Endothelial cell of umbilical vein (primary cell): Measurements from ENCODE around the gene ZNF598. TPM values are rescaled to one million over a fixed set of nuclear protein-coding genes. Genes with fewer than 3 reads are reported as not detected.

Experiments
- BruUV-seq: library from RNA; stranded (reverse); fragments of 400-500 nt; replicated peaks from 2 replicates; lab custom pipeline; 2021; lab: Mats Ljungman, UMichigan
- CTCF ChIA-PET: fragments of 300-600, 350-600 bp; sonication (Branson Sonifier 250); formaldehyde crosslinking; loops from one replicate; lab custom pipeline; 2021; ENCODE audit warnings: antibody characterized with exemption, inconsistent platforms; lab: Charles Lee
- POLR2A ChIA-PET: fragments of 300-600, 350-600 bp; sonication (Branson Sonifier 250); formaldehyde crosslinking; loops from one replicate; lab custom pipeline; 2021; ENCODE audit warnings: antibody characterized with exemption, inconsistent platforms; lab: Charles Lee
- DNase-seq: peaks from one replicate; pipeline ENCODE4 v3.0.0-alpha.2; 2011; ENCODE audit warnings: low read depth, low spot score
- FAIRE-seq: peaks from 2 replicates; lab custom pipeline; 2011; peaks lifted over from hg19 to GRCh38; lab: Jason Lieb, UNC
- H2AFZ ChIP-seq: 2 replicates; pipeline ENCODE4 v1.6.0; 2012; ENCODE audit warnings: low read depth, low read length, control low read depth, inconsistent platforms
- H3K27ac ChIP-seq: 2 replicates; pipeline ENCODE4 v1.5.1; 2011; ENCODE audit warnings: low read depth, mild to moderate bottlenecking, control low read depth, low read length, moderate library complexity; ENCODE audit not compliant: insufficient read depth
- H3K27me3 ChIP-seq, 2 experiments: 2 replicates each; pipeline versions ENCODE4 v1.6.0 to v1.6.1; 2011; ENCODE audit warnings: low read length in 2 of 2, mixed read lengths in 1 of 2; ENCODE audit not compliant: control insufficient read depth in 2 of 2, insufficient read depth in 2 of 2
- H3K36me3 ChIP-seq, 2 experiments: 2 replicates in 1 of 2; 3 replicates in 1 of 2; pipeline ENCODE4 v1.5.1; 2011; ENCODE audit warnings: low read length in 2 of 2, mild to moderate bottlenecking in 1 of 2, moderate library complexity in 1 of 2; ENCODE audit not compliant: control insufficient read depth in 2 of 2, insufficient read depth in 2 of 2; ENCODE audit errors: extremely low read depth in 1 of 2
- H3K4me1 ChIP-seq: 3 replicates; pipeline ENCODE4 v1.5.1; 2011; ENCODE audit warnings: mild to moderate bottlenecking, low read length; ENCODE audit not compliant: control insufficient read depth, insufficient read depth; ENCODE audit errors: extremely low read depth
- H3K4me2 ChIP-seq: 2 replicates; pipeline ENCODE4 v1.6.1; 2011; ENCODE audit warnings: low read length, control low read depth, mixed read lengths; ENCODE audit not compliant: insufficient read depth
- H3K4me3 ChIP-seq, 3 experiments: fragments of 200-600 bp in 1 of 3; sonication (generic), shearing (Covaris generic) in 1 of 3; replicated peaks in 1 of 3; 2 replicates each; pipeline ENCODE4 v1.5.1; 2011 to 2016; ENCODE audit warnings: control low read depth in 3 of 3, low read length in 3 of 3, mild to moderate bottlenecking in 2 of 3, inconsistent platforms in 1 of 3, low read depth in 1 of 3, moderate library complexity in 1 of 3; ENCODE audit not compliant: insufficient read depth in 1 of 3
- H3K79me2 ChIP-seq: 2 replicates; pipeline ENCODE4 v1.6.0; 2012; ENCODE audit warnings: low read length, inconsistent platforms; ENCODE audit not compliant: control insufficient read depth, insufficient read depth
- H3K9ac ChIP-seq: replicated peaks from 2 replicates; pipeline ENCODE3; 2011; ENCODE audit warnings: low read length, control low read depth; ENCODE audit not compliant: insufficient read depth; ENCODE audit errors: extremely low read depth
- H3K9me1 ChIP-seq: replicated peaks from 3 replicates; pipeline ENCODE4 v1.6.0; 2011; ENCODE audit warnings: mild to moderate bottlenecking, low read length; ENCODE audit not compliant: control insufficient read depth, insufficient read depth; ENCODE audit errors: extremely low read depth
- H3K9me3 ChIP-seq: replicated peaks from 2 replicates; pipeline ENCODE4 v1.5.1; 2012; ENCODE audit warnings: low read length, inconsistent platforms; ENCODE audit not compliant: control insufficient read depth, insufficient read depth
- H4K20me1 ChIP-seq: replicated peaks from 2 replicates; pipeline ENCODE3; 2011; ENCODE audit warnings: mild to moderate bottlenecking, low read length; ENCODE audit not compliant: control insufficient read depth, insufficient read depth; ENCODE audit errors: extremely low read depth
- CTCF ChIP-seq, 2 donors: IDR thresholded peaks; 1 replicate in 1 of 2; 2 replicates in 1 of 2; pipeline ENCODE4 v1.5.1; 2011; ENCODE audit warnings: low read length in 2 of 2, mild to moderate bottlenecking in 2 of 2, moderate library complexity in 2 of 2, control low read depth in 1 of 2, inconsistent platforms in 1 of 2, low read depth in 1 of 2; ENCODE audit not compliant: insufficient read depth in 1 of 2; ENCODE audit errors: extremely low read depth in 1 of 2
- EZH2 ChIP-seq: IDR thresholded peaks from 2 replicates; pipeline ENCODE4 v1.6.1; 2012; ENCODE audit warnings: borderline replicate concordance, low read depth, mild to moderate bottlenecking, moderate library complexity, low read length, inconsistent platforms; ENCODE audit not compliant: severe bottlenecking
- FOS ChIP-seq: IDR thresholded peaks from 2 replicates; pipeline ENCODE4 v1.6.1; 2011; ENCODE audit warnings: mild to moderate bottlenecking, low read length, moderate library complexity, borderline replicate concordance; ENCODE audit not compliant: insufficient read depth
- GATA2 ChIP-seq: IDR thresholded peaks from 2 replicates; pipeline ENCODE4 v1.7.0; 2011; ENCODE audit warnings: low read depth, mild to moderate bottlenecking, moderate library complexity, mixed read lengths, low read length; ENCODE audit not compliant: insufficient read length, insufficient read depth
- JUN ChIP-seq: IDR thresholded peaks from 2 replicates; pipeline ENCODE4 v1.6.1; 2011; ENCODE audit warnings: borderline replicate concordance, low read depth; ENCODE audit not compliant: insufficient read length, insufficient read depth
- MAX ChIP-seq: IDR thresholded peaks from 2 replicates; pipeline ENCODE4 v1.6.1; 2011; ENCODE audit not compliant: insufficient read depth, insufficient read length
- MYC ChIP-seq: IDR thresholded peaks from one replicate; pipeline ENCODE4 v1.6.1; 2011; ENCODE audit warnings: mild to moderate bottlenecking, low read depth, low read length
- POLR2A ChIP-seq: IDR thresholded peaks from 2 replicates; pipeline ENCODE4 v1.6.1; 2012; ENCODE audit warnings: low read depth, mild to moderate bottlenecking, control low read depth, low read length
- POLR2AphosphoS5 ChIP-seq: IDR thresholded peaks from 2 replicates; pipeline ENCODE4 v1.6.1; 2012; ENCODE audit warnings: low read depth, mild to moderate bottlenecking, control low read depth, low read length, moderate library complexity; ENCODE audit not compliant: insufficient read depth
- dilution Hi-C: fragments of 300-500 bp; cut with MboI; formaldehyde crosslinking; loops from one replicate; pipeline ENCODE4 v1.15.0; 2019; ENCODE audit warnings: low sequenced_read_pairs; ENCODE audit not compliant: extremely low pct_ligation_motif_present
- intact Hi-C: fragments of 100-400 bp; cut with micrococcal nuclease; formaldehyde crosslinking; loops from one replicate; pipeline ENCODE4 v1.10.0; 2022
- polyA plus RNA-seq, 4 experiments: library from polyadenylated mRNA; depleted of rRNA in 3 of 4; stranded (reverse) in 3 of 4; unstranded in 1 of 4; fragments of >200 nt; gene quantifications; 2 replicates each; pipeline versions ENCODE4 v1.2.1 to v1.2.3, GENCODE V29; 2011 to 2012; ENCODE audit warnings: missing spikeins in 1 of 4
- total RNA-seq: library from RNA; stranded (reverse); gene quantifications from 2 replicates; pipeline ENCODE4 v1.2.3, GENCODE V29; 2021

The ZNF598 gene
- total and polyA plus RNA-seq, 2 donors (not counting 3 experiments of a cell fraction or from before 2014, with no cell fraction given), result 43.3 to 67.0 TPM

GRCh38 chr16:2044541-2044940 is 34.9 kb upstream of the ZNF598 start:
- dilution Hi-C loops, result loop anchor here (25.0 kb wide), 1 partner anchor 118 kb away; the partner anchor contains the start of gene TRAF7
- TF ChIP-seq POLR2AphosphoS5, result no peak
- no peak for TF ChIP-seq MYC
- TF ChIP-seq JUN, result no peak
- no peak for TF ChIP-seq GATA2
- TF ChIP-seq POLR2A, result no peak
- TF ChIP-seq EZH2, result no peak
- no peak for TF ChIP-seq FOS
- TF ChIP-seq MAX, result no peak
- no peak for TF ChIP-seq CTCF (IDR thresholded peaks at IDR 0.05; ENCODE audit: extremely low read depth in 1 of 2, insufficient read depth in 1 of 2, low read depth in 1 of 2, low read length in 2 of 2)
- Histone ChIP-seq H3K27ac (peak overlapping the region; percentile 30), H3K79me2 (peaks cover 10% of the 10 kb centered on the region), H2AFZ (peak overlapping the region; percentile 48), H3K27me3 (no peaks in the 10 kb centered on the region), H3K9ac (no peak overlapping the region), H3K4me3 (no peak overlapping the region), H3K4me2 (no peak overlapping the region), H3K9me3 (no peaks in the 10 kb centered on the region), H3K9me1 (no peaks in the 10 kb centered on the region), H3K36me3 (no peaks in the 10 kb centered on the region), H3K4me1 (peaks cover 35% of the 10 kb centered on the region), H4K20me1 (no peaks in the 10 kb centered on the region)
- ChIA-PET POLR2A (interaction anchor here (1.4 to 2.4 kb wide), 2 partner anchors 46 to 110 kb away, joined by 3 to 8 read pairs; partner anchors contain the start of gene TRAF7), CTCF (interaction anchor here (0.7 to 3.2 kb wide), 6 partner anchors 12 to 96 kb away, joined by 3 to 20 read pairs (median 4); no protein-coding TSS in a partner anchor)
- no peak for DNase-seq
- intact Hi-C loops, result no loop called here
- FAIRE-seq, result no peak
- no TSS peak for BruUV-seq
